OCI-LY7 (cell line): Measurements from ENCODE around the gene TMEM107.

Experiments used
- EZH2phosphoT487 ChIP-seq: fragments of 200-600 bp; sonication (generic); IDR thresholded peaks from 2 replicates; pipeline ENCODE4 v1.6.1; 2018; ENCODE audit warnings: low read depth, borderline replicate concordance, mild to moderate bottlenecking, mixed run types, antibody characterized with exemption, low read length, moderate library complexity, mixed read lengths
- TF ChIP-seq, protein P1 (sequence below): fragments of 200-600 bp; sonication (generic); conservative IDR thresholded peaks from 2 replicates; pipeline ENCODE4 v1.5.1; 2014; ENCODE audit warnings: mild to moderate bottlenecking, antibody characterized with exemption, low read length, moderate library complexity, mixed read lengths

DNA sequence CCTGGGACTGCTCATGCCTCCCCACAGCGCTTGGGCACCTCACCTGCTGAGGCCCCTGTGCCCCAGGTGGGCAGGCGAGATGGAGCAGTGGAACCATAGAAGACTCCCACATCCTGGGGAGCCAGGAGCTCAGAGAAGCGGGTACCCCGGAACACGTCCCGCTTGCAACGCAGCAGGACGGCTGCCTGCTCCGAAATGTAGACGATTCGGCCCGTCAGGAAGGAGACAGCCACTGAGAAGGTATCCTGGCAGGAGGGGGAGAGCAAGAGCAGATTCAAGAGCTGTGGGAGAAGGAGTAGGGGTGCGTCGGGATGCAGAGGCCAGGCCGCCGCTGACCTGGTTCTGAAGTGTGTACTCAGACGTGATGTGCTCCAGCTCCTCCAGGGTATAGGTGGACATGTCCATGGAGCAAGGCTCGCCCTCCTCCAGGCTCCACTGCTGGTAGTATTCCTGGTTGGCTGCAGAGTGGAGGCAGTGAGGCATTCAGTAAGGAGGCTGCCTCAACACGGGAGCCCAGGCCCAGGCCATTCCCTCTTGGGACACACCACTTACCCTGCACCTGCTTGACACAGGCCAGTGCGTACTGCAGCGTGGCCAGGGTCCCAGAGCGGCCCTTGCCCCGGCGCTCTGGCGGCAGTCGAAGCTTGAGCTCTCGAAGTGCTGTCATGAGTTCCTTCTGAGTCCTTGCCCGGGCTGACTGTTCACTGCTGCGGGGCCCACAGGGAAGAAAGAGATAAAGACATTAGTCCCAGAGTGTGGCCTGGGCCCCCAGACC lies 26.6 kb downstream of the TMEM107 start:
- TF ChIP-seq, protein P1, sequence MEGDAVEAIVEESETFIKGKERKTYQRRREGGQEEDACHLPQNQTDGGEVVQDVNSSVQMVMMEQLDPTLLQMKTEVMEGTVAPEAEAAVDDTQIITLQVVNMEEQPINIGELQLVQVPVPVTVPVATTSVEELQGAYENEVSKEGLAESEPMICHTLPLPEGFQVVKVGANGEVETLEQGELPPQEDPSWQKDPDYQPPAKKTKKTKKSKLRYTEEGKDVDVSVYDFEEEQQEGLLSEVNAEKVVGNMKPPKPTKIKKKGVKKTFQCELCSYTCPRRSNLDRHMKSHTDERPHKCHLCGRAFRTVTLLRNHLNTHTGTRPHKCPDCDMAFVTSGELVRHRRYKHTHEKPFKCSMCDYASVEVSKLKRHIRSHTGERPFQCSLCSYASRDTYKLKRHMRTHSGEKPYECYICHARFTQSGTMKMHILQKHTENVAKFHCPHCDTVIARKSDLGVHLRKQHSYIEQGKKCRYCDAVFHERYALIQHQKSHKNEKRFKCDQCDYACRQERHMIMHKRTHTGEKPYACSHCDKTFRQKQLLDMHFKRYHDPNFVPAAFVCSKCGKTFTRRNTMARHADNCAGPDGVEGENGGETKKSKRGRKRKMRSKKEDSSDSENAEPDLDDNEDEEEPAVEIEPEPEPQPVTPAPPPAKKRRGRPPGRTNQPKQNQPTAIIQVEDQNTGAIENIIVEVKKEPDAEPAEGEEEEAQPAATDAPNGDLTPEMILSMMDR, result no peak
- no peak for TF ChIP-seq EZH2phosphoT487
